Fibroblast of villous mesenchyme (primary cell): ENCODE measurements around the gene DLGAP1. TPM values are rescaled to one million over a fixed set of nuclear protein-coding genes. Genes with fewer than 3 reads are reported as not detected.
"Not testable (repeated sequence)": the region's sequence is repeated elsewhere in the genome, so short reads cannot be mapped to it uniquely, and the experiment has no call there.

Experiments
- DNase-seq: peaks from one replicate; pipeline ENCODE4 v3.0.0-alpha.2; 2010; ENCODE audit warnings: low read depth
- H3K4me3 ChIP-seq: 2 replicates; pipeline ENCODE4 v1.5.1; 2011; ENCODE audit warnings: low read depth, mild to moderate bottlenecking, low read length
- CTCF ChIP-seq: IDR thresholded peaks from 2 replicates; pipeline ENCODE4 v1.5.1; 2012; ENCODE audit warnings: low read depth, mild to moderate bottlenecking, low read length; ENCODE audit not compliant: insufficient read depth
- total RNA-seq: library from RNA; depleted of rRNA; stranded (reverse); fragments of >200 nt; gene quantifications from 2 replicates; pipeline ENCODE4 v1.2.3, GENCODE V29; 2012

Gene DLGAP1
- total RNA-seq, 1 donor, result 0.86 TPM

- no peak for TF ChIP-seq CTCF
- no peak overlapping the region for H3K4me3 ChIP-seq
These were observed 430.4 kb downstream of the DLGAP1 start for GRCh38 chr18:4024702-4025101.

GRCh38 chr18:4022749-4023148, 432.4 kb downstream of the DLGAP1 start:
- not testable (repeated sequence) for H3K4me3 ChIP-seq, DNase-seq

More at GRCh38 chr18:4024702-4025101, 430.4 kb downstream of the DLGAP1 start:
- no peak for DNase-seq

- DNase-seq, result no peak
- no peak for TF ChIP-seq CTCF
These were observed 435.1 kb downstream of the DLGAP1 start for GRCh38 chr18:4020026-4020425.

GRCh38 chr18:4017480-4017879, 437.6 kb downstream of the DLGAP1 start:
- no peak overlapping the region for H3K4me3 ChIP-seq
- DNase-seq, result peak; percentile 1
- peak; percentile 11 for TF ChIP-seq CTCF

More at GRCh38 chr18:4020026-4020425, 435.1 kb downstream of the DLGAP1 start:
- no peak overlapping the region for H3K4me3 ChIP-seq

GRCh38 chr18:4016391-4017049, 438.6 kb downstream of the DLGAP1 start:
- no peak overlapping the region for H3K4me3 ChIP-seq
- no peak for DNase-seq
- no peak for TF ChIP-seq CTCF

GRCh38 chr18:4007846-4008245, 447.3 kb downstream of the DLGAP1 start:
- DNase-seq, result no peak
- no peak overlapping the region for H3K4me3 ChIP-seq
- no peak for TF ChIP-seq CTCF

GRCh38 chr18:4004183-4004829, 450.8 kb downstream of the DLGAP1 start:
- no peak for DNase-seq
- H3K4me3 ChIP-seq, result no peak overlapping the region
- TF ChIP-seq CTCF, result no peak
